Adipose tissue (tissue), 3 donors: ENCODE data around the gene UBE2Q1. TPM values are rescaled to one million over a fixed set of nuclear protein-coding genes. Genes with fewer than 3 reads are reported as not detected.
"Not testable (repeated sequence)": the region's sequence is repeated elsewhere in the genome, so short reads cannot be mapped to it uniquely, and the experiment has no call there.

Experiments used
- H3K27ac ChIP-seq: one replicate; pipeline ENCODE4 v1.5.1; 2013; ENCODE audit warnings: low read depth, low read length
- WGBS, 3 donors: extraction: QIAGEN DNeasy Blood & Tissue Kit; methylation state at CpG; one replicate each; pipeline ENCODE4 v1.1.7; 2013; 5-methylcytosine and 5-hydroxymethylcytosine counted together
- polyA plus RNA-seq, 3 donors: library from polyadenylated mRNA; stranded (reverse); fragments of 200-250 nt; gene quantifications; one replicate each; pipeline ENCODE4 v1.2.3, GENCODE V29; 2013
- donor health status: healthy with polysubstance abuse.
- donor health status: Bipolar disorder and iron deficiency.
- donor health status: healthy.

UBE2Q1 gene
- polyA plus RNA-seq, 3 donors = 27.5 to 37.7 (median 32.1) TPM

DNA sequence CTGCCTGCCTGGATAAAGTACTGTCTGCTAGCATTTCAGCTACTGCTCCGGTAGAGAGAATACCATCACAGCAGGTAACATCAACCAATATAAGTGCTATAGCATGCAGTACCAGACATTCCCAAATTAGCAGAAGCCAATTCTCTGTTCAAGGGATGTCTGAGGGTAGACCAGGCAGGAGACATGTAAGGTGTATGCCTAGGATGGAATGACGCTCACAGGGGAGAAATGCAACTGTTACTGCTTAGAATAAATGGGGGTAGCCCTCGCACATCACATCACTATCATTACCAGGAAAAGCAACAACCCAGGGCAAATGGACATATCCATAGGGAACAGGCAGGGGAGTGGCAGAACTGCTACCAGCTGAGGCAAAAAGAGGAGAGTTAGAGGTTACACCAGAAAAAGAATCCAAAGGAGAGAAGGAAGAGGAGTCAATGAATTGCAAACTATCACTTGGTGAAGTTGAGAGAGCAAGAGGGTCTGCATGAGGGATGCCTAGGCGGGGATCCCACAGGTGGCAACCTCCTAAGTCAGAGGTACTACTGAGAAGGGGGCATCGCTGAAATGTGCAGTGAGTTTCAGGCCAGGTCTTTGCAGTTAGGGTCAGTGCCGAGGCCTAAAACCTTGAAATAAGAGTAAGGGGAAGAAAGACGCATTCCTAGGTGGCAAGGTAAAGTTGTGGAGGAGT, 1.1 kb downstream of the UBE2Q1 start:
- WGBS, 3 donors = 8 to 13% (median 13%) methylated on average over 7 of the region's 7 CpGs
- H3K27ac ChIP-seq = peak overlapping the region; percentile 25

DNA sequence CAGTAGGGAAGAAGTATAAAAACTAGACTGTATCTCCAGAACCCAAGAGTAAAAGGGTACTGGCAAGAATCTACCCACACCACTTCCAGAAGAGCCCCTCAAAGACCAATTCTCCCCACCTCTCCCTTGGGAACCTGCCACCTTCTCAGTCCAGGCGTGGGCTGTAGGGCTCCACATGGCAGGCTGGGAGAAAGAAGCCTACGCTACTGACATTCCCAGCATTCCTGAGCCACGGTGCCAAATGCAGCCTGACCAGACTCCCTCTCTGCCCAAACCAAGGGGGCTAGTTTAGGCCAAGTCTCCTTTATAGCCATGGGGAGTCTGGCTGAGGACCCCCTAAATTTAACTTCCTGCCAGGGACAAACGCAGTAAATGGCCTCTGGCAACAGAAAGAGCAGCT, 2.0 kb downstream of the UBE2Q1 start:
- H3K27ac ChIP-seq = no peak overlapping the region
- 13 to 41% (median 33%) methylated on average over 4 of the region's 4 CpGs for WGBS, 3 donors

DNA sequence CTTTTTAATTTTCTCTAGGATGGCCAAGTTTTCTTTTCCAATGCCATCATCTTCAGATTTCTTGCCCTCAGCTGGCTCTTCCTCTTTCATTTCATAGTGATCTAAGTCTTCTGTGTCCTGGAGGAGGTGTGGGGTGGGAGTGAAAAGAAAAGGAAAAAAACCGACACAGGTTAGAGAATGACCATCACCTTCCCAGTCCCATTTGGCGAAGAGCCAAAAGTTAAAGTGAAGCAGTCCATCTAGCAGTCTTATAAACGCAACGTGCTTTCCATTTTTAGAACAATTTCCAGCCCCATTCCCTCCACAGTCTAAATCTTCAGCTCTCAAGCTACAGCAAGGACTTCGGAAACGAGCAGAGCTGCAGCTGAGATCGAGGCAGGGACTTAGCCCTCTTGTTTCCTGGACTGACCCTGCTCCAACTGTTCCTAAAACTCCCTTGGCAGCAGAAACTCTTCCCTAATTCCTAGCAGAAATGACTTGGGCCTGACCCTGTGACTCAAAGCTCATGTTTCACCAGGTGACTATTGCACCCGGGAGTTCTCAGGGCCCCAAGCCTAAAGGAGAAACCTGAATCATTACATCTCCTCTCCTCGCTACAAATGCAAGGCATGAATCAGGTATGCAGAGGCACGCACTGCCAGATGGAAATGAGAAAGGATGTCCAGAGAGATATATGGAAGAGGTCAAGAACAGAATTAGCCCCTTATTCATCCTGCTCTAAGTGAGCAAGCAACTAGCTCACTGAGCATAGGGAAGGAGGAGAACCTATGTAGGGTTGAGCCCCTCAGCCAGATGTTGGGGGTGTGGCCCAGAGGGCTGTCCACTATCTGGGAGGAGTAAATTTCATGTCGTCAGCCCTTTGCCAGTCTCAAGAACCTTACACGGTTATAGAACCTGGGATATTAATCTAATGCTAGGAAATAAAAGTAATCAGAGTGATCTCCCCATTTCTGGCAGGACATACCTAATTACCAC, 5.1 kb downstream of the UBE2Q1 start:
- H3K27ac ChIP-seq = no peak overlapping the region
- 67 to 72% (median 72%) methylated on average over 12 of the region's 12 CpGs for WGBS, 3 donors

DNA sequence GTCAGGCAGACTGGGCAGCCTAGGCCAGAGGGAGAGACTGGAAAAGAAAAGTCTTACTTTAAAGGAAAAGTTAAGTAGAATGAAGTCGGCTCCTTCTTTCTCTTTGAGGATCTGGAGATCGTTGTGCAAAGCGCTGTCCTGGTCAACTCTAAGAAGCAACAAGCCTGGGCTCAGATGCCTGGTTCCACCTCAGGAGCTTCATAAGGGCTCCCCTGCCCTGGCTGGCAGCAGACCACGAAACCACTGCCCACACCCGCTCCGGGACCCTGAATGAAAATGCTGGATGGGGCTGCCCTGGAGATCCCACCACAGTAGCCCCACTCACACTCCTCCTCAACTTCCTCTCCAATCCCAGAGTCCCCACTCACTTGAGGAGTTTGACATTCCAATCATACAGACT, 6.4 kb downstream of the UBE2Q1 start:
- no peak overlapping the region for H3K27ac ChIP-seq
- WGBS, 3 donors = 89 to 93% (median 91%) methylated on average over 6 of the region's 6 CpGs

DNA sequence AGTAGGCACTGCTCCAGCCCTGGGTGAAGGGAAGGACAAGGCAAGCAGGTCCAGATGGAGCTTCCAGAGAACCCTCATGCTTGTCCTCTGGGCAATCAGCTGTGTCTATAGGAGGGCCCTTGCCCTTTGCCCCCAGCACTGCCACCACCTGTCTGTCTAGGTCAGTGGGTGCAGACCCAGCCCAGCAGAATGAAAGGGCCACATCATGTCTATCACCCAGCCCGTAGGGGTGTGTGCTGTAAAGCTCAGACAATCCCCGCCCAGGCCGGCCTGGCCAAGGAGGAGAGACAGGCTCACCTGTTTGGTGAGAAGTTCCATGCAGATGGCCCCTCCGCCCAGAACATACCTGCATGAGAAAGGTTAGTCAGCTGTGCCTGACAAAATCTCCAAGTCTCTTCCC, 7.0 kb downstream of the UBE2Q1 start:
- no peak overlapping the region for H3K27ac ChIP-seq
- 90 to 93% (median 92%) methylated on average over 4 of the region's 4 CpGs for WGBS, 3 donors

DNA sequence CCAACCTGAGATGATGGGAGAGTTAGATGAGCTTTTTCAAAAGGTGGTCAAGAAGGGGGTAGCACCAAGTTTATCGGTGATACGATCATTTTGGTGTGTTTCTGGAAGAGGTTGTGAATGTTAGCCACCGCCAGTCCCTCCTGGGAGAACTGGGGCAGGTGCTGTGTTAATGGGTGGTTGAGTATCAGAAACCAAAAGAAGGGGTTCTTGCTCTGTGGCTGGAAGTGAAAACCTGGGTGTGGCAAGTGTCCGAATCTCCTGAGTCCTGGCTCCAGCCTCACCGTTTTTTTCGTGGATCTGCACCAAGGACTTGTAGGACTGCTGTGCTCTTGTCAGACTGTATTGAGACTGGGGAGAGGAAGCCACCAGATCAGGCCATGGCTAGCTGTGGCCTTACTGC, 7.8 kb downstream of the UBE2Q1 start:
- no peak overlapping the region for H3K27ac ChIP-seq
- 69 to 88% (median 71%) methylated on average over 6 of the region's 6 CpGs for WGBS, 3 donors

DNA sequence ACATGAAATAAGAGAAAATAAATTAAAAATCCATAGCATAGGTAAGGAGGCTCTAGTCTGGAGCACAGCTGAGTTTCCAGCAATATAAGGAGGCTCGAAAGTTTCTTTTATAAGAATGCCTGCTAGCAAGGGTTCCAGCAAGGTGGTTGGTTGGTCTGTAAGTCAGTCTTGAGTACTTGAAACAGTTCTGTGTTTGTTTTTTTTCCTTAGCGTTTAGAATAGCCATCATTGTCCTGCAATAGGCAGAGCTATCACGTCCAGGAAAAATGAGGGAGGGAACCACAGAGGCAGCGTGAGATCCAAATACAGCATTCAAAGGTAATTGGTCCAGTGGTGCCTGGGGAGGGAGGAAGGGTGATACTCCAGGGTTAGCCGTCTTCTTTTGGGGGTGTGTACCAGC, 8.4 kb downstream of the UBE2Q1 start:
- H3K27ac ChIP-seq = no peak overlapping the region
- WGBS, 3 donors = 56 to 63% (median 61%) methylated on average over 5 of the region's 5 CpGs

DNA sequence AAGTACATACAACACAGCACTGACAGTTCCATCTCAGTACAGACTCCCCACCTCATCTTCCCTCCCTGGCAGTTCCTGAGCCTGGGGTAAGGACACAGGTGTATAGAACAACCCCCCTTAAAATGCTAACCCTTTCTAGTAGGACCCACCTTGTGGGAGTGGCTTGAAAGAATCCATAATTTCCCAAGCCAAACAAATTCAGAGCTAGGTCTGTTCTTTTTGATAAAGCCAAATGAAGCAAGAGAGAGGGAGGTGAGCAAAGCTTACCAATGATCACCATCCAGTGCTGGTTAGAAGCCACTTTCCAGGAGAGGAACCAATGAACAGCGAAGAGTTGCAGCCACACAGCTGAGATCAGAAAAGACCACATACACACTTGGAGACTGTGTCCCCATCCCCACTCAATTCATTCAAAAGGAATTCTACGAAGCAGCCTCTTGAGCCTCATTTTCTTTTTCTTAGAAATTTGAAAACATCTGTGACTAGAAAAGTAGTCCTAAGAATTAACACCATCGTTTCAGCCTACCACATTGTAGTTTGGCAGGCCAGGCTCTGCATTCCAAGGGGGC, 9.2 kb downstream of the UBE2Q1 start:
- WGBS, 3 donors = 76 to 82% (median 79%) methylated on average over 3 of the region's 3 CpGs
- no peak overlapping the region for H3K27ac ChIP-seq

DNA sequence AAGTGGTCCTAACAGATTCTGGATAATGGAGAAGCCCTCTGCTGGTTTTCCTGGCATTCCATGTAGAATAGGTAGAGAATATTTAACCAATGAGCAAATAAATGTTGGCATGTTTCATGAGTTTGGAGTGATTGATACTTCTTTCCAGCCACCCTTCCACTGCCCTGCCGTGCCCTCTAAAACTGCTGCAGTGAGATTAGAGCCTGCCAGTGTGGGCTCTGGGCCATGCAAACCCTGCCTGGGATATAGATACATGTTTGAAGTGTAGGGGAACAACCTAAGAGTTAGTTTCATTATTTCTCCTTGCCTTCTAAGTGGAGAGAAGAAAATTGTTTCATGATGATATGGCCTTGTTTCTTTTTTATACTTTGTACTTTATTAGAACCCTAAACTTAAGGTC, 10.4 kb downstream of the UBE2Q1 start:
- H3K27ac ChIP-seq = no peak overlapping the region
- 16 to 33% (median 25%) methylated on average over 1 of the region's 1 CpG for WGBS, 3 donors

DNA sequence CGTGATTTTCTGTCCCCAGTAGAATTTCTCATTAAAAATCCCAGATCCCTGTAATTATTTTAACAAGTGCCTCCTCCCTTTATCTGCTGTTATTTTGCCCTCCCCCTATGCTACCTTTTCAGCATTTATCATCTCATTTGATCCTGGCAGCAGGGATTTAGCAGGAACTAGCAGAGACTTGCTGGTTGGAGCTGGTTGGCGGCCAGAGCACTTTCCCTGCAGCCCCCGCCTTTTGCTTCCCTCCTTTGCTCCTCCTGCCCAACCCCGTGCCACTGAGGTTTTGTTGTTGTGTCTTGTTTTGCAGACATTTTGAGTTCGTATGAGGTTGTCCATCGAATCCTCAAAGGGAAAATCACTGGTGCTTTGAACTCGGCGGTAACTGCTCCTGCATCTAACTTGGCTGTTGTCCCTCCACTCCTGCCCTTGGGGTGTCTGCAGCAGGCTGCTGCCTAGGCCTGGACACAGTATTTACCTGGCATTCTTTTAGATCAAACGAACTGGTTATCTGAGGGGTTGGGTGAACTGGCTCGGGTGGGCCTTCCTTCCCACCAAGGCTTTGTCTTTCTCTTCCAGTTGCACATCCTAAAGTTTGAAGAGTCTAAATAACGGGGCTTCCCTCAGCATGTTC, 11.2 kb downstream of the UBE2Q1 start:
- 39 to 78% (median 77%) methylated on average over 11 of the region's 11 CpGs for WGBS, 3 donors
- no peak overlapping the region for H3K27ac ChIP-seq

DNA sequence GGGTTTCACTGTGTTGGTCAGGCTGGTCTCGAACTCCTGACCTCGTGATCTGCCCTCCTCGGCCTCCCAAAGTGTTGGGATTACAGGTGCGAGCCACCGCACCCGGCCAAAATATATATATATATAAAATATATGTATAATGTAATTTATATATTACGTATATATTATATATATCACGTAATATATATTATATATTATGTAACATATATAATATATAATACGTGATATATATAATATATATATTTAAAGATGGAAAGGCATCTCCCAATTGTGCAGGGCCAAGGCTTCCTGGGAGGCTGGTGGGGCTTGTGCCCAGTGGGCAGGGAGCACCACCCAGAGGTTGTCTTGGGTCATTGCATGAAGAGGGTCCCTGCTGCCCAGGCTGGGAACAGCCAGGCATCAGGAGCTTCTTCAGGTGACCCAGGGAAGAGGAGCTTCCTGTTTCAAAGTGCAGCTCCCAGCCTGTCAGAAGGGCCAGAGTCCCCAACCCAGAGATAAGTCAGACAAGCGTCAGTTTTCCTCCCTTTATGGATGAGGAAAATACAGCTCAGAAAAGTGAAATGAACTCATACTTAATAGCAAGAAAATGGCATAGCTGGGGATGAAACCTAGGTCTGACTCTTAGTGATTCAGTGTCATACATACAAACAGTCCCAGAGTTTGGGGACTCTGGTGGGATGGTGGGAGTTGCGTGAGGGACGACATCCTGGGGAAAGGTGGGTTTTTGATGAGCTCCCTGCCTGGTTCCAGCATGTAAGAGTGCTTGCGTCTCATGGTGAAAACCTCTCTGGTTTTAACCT, 12.0 kb downstream of the UBE2Q1 start:
- WGBS, 3 donors = 65 to 85% (median 83%) methylated on average over 13 of the region's 13 CpGs
- H3K27ac ChIP-seq = no peak overlapping the region

DNA sequence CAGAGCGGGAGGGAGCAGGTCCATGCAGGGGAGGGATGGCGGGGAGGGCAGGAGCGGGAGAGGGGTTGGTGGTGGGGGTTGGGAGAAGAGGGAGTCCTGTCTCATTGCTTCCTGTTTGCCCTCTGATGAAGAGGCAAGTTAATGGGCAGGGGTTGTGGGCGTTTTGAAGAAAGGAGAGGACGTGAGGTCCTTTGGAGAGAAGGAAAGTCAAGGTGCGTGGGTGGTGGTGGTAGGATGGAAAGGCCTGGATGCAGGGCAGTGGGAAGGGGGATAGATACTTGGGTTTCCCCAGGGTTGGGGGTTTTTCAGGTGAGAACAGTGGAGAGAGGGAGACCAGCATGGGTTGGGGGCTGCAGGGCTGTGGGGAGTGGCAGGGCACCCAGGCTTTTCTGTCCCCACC, 17.2 kb downstream of the UBE2Q1 start:
- 63 to 73% (median 65%) methylated on average over 6 of the region's 6 CpGs for WGBS, 3 donors
- no peak overlapping the region for H3K27ac ChIP-seq

DNA sequence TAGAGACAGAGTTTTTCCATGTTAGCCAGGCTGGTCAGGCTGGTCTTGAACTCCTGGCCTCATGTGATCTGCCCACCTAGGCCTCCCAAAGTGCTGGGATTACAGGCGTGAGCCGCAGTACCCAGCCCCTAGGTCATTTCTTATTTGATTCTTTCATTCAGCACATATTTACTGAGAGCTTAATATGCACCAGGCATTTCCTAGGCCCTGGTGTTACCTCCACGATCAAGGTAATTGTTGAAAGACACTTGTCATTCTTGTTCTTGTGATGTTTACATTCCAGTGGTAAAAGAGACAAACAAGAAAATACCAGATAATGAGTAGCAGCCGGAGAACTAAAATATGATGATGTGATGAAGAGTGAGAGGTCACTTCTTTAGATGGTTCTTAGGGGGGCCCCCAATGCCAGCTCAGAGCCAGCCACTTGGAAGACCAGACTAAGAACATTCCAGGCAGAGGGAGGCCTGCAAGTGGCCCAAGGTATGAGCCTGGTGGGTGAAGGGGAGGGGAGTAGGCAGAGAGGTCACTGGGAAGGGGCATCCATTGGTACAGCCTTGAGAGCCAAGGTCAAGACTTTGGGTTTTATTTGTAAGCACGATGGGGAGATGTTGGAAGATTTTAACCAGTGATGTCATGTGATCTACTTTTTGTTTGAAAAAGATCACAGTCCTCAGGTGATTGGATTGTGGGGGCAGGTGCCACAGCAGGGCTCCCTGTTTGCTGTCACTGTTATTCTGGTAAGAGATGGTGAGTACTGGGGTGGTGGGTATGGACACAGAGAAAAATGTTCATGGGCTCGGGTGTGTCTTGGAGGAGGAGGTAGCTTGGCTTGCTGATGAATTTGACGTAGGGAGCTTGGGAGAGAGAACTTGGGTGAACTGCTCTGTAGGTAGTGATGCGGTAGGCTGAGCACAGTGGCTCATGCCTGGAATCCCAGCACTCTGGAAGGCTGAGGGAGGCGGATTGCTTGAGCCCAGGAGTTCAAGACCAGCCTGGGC, 18.7 kb downstream of the UBE2Q1 start:
- 77 to 92% (median 90%) methylated on average over 9 of the region's 9 CpGs for WGBS, 3 donors
- H3K27ac ChIP-seq = no peak overlapping the region

DNA sequence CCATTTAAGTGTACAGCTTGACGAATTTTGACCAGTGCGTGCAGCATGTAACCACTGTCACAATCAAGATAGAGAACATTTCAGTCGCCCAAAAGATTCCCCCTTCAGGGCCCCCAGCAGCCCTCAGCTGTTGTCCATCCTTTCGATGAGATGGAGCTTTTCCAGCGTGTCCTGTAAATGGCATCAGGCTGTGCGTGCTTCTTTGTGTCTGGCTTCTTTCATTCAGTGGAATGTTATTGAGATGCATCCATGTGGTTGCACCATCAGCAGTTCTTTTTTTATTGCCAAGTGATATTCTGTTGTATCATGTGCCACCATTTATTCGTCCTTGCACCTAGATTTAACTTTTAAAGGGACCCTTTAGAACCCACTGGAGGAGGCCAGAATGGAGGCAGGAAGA, 21.9 kb downstream of the UBE2Q1 start:
- no peak overlapping the region for H3K27ac ChIP-seq
- WGBS, 3 donors = 74 to 85% (median 78%) methylated on average over 7 of the region's 7 CpGs

DNA sequence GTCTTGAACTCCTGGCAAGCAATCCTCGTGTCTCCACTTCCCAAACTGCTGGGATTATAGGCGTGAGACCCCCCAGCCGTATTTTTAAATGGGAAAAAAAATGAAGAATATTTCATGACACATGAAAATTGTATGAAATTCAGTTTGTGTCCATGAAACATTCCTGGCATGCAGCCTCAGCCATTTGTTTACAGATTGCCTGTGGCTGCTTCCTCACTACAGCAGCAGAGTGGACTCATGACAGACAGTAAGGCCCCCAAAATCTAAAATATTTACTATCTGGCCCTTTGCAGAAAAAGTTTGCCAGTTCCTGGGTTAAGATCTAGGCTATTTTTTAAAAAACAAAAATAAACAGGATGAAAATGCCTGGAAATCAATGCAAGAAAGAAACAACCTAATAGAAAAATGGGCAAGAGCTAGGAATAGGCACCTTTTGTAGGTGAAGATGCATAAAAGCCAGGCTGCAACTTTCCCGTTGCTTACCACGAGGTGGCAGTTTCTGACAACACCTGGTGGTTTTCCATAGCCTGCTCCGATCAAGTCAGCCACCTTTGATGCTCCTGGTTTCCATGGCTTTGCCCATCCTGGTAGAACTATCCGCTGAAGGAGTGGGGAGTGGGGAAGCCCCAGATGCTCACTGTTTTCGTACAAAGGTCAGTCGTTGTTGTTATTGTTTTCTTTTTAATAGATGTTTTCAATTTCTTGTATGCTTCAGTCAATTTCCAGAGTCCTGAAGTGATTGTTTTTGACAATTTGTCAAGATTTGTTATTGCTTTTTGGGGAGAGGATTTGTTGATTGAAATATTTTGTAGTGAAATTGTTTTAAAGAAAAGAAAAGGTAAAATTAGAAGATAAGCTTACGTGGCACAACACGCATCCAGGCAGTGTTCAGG, 24.3 kb downstream of the UBE2Q1 start:
- H3K27ac ChIP-seq = no peak overlapping the region
- 51 to 84% (median 79%) methylated on average over 11 of the region's 11 CpGs for WGBS, 3 donors

DNA sequence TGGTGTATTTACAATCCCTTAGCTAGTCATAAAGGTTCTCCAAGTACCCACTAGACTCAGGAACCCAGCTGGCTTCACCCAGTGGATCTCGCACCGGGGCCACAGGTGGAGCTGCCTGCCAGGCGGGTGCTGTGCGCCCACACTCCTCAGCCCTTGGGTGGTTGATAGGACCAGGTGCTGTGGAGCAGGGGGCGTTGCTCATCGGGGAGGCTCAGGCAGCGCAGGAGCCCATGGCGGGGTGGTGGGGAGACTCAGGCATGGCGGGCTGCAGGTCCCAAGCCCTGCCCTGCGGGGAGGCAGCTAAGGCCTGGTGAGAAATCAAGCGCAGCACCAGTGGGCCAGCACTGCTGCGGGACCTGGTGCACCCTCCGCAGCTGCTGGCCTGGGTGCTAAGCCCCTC, 26.5 kb downstream of the UBE2Q1 start:
- H3K27ac ChIP-seq = not testable (repeated sequence)
- 96 to 98% (median 96%) methylated on average over 13 of the region's 13 CpGs for WGBS, 3 donors
